Iris pigment epithelial cell (primary cell): Measurements from ENCODE around the gene RBM34.
A peak's percentile ranks its signal among the peaks of the same experiment; 100 is the strongest.

Experiments used
- DNase-seq: peaks from one replicate; pipeline ENCODE4 v3.0.0-alpha.2; 2011; ENCODE audit warnings: low read depth

The RBM34 gene

DNA sequence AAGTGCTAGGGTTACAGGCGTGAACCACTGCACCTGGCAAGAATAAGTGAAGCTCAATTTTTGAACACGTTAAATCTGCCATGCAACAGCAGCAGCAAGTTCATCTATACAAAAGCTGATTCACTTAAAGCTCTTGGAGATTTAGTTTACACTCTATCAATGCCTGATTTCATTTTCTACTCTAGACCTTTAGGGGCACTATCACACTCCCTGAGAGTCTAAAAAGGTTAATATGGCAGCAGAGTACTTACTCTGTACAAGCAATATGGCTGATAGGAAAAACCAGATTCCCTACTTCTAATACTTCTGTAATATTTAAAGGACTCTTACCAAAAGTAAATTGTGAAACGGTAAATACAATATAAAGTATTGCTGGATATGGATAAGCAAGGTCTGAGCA lies 4.8 kb downstream of the RBM34 start:
- DNase-seq, result no peak

GRCh38 chr1:235152235-235152634 lies 8.8 kb downstream of the RBM34 start:
- DNase-seq, result no peak

DNA sequence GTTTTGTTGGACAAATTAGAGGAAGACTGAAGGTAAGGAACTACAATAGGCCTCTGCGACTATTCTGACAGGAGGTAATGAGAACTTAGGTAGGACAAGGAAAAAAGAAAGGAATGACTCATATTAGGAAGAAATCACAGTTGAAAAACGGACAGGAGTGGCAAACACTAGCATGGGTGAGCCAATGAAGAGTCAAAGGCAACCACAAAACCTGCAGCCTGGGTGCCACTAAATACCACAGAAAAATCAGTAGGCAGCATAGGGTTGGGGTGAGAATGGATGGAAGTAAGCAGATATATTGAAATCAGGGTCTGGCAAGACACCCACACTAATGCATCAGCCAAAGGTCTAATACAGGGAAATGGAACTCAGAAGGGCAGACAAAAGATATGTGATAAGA lies 10.0 kb downstream of the RBM34 start:
- DNase-seq, result no peak

DNA sequence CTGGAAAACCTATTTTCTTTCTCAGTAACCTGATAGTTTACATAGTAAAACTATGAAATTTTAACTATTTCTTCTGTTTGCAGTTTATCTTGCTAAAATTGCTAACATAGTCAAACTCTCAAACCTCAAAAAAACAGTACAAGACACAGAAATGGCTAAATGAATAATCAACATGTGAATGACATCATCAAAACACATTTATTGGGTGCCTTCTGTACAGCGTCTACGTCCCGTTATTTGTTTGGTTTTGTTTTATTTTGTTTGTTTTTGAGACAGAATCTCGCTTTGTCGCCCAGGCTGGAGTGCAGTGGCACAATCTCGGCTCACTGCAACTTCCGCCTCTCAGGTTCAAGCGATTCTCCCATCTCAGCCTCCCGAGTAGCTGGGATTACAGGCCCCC lies 11.2 kb downstream of the RBM34 start:
- DNase-seq, result no peak

- DNase-seq, result no peak
These were observed 13.8 kb downstream of the RBM34 start for GRCh38 chr1:235147269-235147668.

DNA sequence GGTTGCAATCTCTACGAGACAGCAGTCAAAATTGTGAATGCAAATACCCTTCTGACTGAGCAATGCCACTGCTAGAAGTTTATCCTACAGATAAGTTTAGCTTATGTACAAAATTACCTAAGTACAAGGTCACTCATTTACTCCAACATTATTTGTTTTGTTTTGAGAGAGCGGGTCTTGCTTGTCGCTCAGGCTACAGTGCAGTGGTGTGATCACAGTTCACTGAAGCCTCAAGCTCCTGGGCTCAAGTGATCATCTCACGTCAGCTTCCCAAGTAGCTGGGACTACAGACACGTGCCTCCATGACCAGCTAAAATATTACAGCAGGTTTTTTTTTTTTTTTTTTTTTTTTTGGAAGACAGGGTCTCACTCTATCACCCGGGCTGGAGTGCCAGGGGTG lies 15.4 kb downstream of the RBM34 start:
- DNase-seq, result no peak

- no peak for DNase-seq
These were observed 18.1 kb downstream of the RBM34 start for GRCh38 chr1:235142991-235143390.

GRCh38 chr1:235139315-235139714 lies 21.7 kb downstream of the RBM34 start:
- DNase-seq, result no peak

DNA sequence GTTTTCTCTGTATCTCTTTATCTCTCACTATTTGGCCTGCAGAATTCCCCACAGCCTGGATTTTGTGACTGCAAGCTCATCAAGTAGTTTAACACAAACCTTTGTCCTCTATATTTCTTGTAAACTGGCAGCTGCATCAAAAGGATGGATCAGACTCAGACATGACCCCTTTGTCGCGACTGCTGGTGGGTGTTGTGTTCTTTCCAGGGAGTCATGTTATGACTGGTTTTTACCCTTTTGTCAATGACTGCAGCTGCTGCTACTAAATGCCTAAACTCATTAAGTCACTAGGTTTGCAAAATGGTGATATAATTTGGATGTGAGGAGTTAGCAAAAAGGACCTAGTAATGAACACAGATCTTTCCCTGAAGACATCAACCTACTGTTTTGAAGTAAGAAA lies 22.2 kb downstream of the RBM34 start:
- no peak for DNase-seq

- DNase-seq, result peak; percentile 8
These were observed 24.9 kb downstream of the RBM34 start for GRCh38 chr1:235136111-235136510.

DNA sequence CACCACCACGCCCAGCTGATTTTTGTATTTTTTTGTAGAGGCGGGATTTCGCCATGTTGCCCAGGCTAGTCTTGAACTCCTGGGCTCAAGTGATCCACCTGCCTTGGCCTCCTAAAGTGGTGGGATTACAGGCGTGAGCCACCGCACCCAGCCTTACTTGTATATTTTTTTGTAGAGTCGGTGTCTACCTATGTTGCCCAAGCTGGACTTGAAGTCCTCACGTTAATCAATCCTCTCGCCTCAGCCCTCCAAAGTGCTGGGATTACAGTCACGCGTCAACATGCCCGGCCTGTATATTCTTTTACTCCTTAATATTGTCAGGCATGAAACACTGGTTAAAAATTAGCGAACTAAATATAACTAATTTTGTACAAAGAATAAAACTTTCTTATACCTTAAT lies 26.9 kb downstream of the RBM34 start:
- no peak for DNase-seq

GRCh38 chr1:235133086-235133485 lies 28.0 kb downstream of the RBM34 start:
- DNase-seq, result no peak

- DNase-seq, result peak; percentile 24
These were observed 29.1 kb downstream of the RBM34 start for GRCh38 chr1:235131961-235132360.

DNA sequence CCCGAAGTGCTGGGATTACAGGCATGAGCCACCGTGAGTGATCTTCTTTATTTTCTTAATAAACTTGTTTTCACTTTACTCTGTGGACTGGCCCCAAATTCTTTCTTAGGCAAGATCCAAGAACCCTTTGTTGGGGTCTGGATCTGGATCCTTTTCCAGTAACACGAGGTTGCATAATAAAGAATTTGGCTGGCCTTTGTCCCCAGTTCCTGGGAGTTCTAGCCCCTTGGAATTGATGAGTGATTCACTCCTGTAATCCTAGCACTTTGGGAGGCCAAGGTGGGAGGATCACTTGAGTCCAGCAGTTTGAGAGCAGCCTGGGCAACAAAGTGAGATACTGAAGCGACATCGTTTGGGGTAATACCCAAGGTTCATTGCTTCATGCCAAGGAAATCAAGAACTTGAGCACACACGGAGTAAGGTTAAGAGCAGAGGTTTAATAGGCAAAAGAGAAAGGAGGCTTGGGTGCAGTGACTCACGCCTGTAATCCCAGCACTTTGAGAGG lies 30.2 kb downstream of the RBM34 start:
- no peak for DNase-seq

DNA sequence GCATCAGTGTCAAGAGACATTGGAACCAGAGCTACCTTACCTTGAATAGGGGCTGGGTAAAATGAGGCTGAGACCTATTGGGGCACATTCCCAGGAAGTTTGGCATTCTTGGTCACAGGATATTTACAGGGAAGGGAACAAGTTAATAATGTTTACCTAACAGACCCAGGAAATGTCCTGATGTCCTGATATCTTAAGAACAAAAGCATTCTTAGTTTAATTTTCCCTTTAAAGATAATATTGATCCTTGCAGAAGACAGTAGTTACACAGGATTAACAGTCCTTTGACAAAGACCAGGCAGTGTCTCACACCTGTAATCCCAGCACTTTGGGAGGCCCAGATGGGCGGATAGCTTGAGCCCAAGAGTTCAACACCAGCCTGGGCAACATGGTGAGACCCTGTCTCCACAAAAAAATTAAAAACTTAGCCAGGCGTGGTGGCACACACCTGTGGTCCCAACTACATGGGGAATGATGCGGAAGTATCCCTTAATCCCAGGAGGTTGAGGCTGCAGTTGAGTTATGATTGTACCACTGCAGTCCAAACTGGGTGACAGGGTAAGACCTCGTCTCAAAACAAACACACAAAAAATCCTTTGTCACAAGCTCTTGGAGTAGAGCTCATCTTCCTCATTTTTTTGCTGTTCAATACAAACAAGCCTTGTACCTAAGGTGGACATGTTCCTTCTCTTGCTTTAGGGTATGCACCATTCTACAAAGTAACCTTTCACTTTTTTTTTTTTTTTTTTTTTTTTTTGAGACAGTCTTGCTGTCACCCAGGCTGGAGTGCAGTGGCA lies 31.1 kb downstream of the RBM34 start:
- DNase-seq, result no peak

DNA sequence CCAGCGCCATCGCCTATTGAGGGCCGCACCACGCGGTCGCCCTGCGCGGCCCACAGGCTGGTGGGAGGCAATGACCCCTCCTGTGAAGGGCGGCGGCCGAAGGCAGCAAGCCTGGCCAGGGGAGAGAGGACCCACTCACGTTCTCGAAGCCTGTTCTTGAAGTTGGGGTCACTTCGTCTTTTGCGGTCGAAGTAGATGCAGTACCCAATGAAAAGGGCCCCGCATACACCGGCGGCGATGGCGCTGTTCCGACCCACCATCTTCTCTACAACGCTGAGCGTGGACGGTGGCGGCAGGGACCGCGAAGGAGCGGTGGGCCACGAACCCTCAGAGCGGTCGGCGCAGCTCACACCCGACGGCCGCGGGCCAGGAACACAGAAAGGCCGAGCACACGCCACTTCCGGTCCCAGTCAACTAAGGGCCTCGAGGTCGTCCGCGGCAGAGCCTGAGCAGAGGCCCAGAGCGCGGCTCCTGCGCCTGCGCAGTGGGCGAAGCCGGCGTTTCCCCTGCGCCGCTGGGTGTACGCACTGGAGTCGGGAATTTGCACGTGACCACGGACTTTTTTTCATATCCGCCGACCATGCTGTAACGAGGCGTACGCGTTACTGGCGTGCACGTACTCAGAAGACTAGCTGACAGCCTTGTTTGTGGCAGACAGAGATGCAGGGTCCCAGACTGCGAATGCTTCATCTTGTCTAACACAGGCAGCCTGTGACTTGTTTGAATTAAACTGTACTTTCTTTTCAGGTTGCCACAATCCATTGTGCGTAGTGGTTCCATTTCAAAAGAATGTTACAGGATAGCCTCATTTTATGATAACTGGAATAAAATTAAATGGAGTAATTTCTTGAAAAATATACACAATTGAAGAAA lies 32.4 kb downstream of the RBM34 start, which contains the start of gene TOMM20:
TSS of gene TOMM20 (minus strand) at position 382 of the 873 bp plus-strand sequence. CDS start at position 260, 122 bp downstream.
- DNase-seq, result peak; percentile 98

DNA sequence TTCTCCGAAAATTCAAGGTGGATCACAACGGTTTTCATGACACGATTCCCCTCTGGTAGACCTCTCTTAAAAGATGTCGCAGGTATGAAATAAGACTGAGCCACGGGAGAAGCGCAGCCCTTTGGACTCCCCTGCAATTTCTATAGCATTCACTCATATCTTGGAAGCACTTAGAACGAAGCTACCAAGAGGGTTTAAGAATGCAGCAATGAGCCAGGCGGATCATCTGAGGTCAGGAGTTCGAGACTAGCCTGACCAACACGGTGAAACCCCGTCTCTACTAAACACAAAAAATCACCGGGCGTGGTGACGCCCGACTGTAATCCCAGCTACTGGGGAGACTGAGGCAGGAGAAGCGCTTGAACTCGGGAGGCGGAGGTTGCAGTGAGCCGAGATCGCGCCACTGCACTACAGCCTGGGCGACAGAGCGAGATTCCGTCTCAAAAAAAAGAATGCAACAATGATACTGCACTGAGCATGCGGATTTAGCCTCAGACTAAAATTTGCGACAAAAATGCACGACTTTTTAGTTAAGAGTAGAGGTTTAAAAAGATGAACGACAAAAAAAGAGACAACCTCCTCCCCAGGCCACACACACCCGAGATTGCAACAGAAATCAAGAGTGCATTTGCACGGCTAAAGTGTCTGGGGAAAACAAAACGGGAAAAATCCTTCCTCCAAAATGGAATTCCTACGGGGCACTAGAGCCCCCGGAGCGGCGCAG lies 33.2 kb downstream of the RBM34 start:
- DNase-seq, result peak; percentile 42

GRCh38 chr1:235127203-235127602 lies 33.8 kb downstream of the RBM34 start:
- peak; percentile 15 for DNase-seq

DNA sequence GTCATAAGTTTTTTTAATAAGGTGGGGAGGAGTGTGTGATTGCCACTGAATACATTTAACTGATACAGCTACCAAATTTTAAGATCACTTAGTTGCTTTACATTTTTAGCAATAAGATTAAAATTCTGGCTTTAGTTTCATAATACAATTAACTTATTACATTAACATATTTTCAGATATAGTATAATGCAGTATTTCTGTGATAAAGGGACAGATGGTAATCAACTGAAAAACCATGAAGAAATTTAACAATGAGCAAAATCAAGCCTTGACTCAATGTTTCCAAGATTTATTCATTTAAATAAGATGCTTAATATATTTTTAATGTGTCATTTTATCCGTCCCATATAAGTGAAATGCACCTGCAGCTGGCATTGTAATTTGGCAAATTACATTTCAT lies 36.4 kb downstream of the RBM34 start:
- no peak for DNase-seq

DNA sequence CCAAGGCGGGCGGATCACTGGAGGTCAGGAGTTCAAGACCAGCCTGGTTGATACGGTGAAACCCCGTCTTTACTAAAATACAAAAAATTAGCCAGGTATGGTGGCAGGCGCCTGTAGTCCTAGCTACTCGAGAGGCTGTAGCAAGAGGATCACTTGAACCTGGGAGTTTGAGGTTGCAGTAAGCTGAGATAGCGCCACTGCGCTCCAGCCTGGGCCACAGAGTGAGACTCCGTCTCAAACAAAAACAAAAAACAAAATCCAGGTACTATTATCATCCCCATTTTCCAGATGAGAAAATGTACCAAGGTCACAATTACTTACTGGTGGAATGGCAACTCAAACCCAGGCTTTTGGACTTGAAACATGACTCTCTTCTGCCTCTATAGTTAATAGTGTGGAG lies 36.9 kb downstream of the RBM34 start:
- DNase-seq, result no peak

DNA sequence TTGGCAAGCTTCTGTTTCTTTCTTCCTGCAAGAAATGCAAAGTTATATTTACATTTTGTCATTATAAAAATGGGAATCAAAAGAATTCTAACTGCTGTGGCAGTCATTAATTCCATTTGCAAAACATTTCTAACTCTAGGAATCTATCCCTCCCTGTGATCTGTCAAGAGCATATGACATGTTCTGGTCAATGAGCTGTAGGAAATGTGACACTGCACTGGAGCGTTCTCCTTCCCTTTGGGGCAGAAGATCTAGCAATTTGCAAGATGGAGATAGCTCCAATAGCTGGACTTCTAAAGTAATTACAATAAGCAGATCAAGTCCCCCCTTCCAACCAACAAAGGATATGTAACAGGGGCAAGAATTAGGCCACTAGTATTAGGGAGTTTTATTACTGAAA lies 38.7 kb downstream of the RBM34 start:
- peak; percentile 13 for DNase-seq

DNA sequence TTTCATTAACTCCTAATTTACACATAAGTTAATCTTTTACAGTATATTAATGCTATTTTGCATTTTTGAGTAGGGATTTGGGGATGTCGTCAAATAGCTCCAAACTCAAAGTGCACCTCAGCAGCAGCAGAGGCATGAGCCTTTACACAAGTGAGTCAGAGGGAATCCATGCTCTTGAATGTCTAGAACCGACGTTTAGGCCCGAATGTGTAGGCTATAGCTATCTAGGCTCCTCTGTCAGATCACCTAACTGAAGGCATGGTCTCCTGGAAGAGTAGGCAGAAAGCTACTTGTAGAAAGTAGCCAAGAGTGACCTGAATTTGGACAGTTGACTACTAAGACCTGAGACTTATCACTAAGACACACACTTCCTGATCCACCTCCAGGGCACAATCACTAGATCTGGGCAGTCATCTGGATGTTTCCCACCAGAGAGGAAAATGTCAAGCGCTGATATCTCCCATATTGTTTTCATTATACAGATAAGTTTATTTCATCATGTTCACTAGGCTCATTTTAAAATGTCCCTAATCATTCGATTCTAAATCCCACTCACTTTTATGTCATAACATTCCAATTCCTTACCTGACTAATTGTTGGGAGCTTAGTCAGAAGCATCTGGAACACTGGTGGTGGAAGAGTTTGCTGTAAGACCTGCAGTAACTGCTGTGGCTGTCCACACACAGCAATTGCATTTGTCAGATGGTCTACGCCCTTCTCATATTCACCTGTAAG lies 47.7 kb downstream of the RBM34 start:
- DNase-seq, result no peak
